MCF 10A (cell line): ENCODE data around the gene PCP4. TPM values are rescaled to one million over a fixed set of nuclear protein-coding genes. Genes with fewer than 3 reads are reported as not detected.

ENCODE experiments used
- BruUV-seq: library from RNA; stranded (reverse); fragments of 400-500 nt; replicated peaks from 2 replicates; lab custom pipeline; 2021; lab: Mats Ljungman, UMichigan
- CTCF ChIA-PET: fragments of 300-600 bp; sonication (Branson Sonifier 250); formaldehyde crosslinking; extraction: SDS; loops from one replicate; lab custom pipeline; 2021; ENCODE audit warnings: antibody characterized with exemption, inconsistent platforms; lab: Yijun Ruan, JAX
- POLR2A ChIA-PET: fragments of 300-600, 350-650 bp; sonication (Branson Sonifier 250); formaldehyde crosslinking; extraction: SDS; loops from one replicate; lab custom pipeline; 2020; ENCODE audit warnings: antibody characterized with exemption, inconsistent platforms; lab: Yijun Ruan, JAX
- DNase-seq: peaks from one replicate; pipeline ENCODE4 v3.0.0-alpha.2; 2018; ENCODE audit not compliant: unreplicated experiment
- H3K27ac Mint-ChIP-seq: one replicate; pipeline ENCODE4 v1.8.0; 2022; ENCODE audit warnings: mild to moderate bottlenecking, low read depth, mixed read lengths; ENCODE audit not compliant: unreplicated experiment
- H3K27me3 Mint-ChIP-seq: one replicate; pipeline ENCODE4 v1.8.0; 2022; ENCODE audit warnings: mixed read lengths; ENCODE audit not compliant: insufficient read depth, unreplicated experiment
- H3K36me3 Mint-ChIP-seq: one replicate; pipeline ENCODE4 v1.8.0; 2022; ENCODE audit warnings: mild to moderate bottlenecking, moderate library complexity, mixed read lengths; ENCODE audit not compliant: insufficient read depth, unreplicated experiment
- H3K4me1 Mint-ChIP-seq: one replicate; pipeline ENCODE4 v1.8.0; 2022; ENCODE audit warnings: mixed read lengths; ENCODE audit not compliant: insufficient read depth, unreplicated experiment
- H3K4me3 Mint-ChIP-seq: one replicate; pipeline ENCODE4 v1.8.0; 2022; ENCODE audit warnings: mild to moderate bottlenecking, moderate library complexity, mixed read lengths; ENCODE audit not compliant: unreplicated experiment
- H3K9me3 Mint-ChIP-seq: one replicate; pipeline ENCODE4 v1.8.0; 2022; ENCODE audit warnings: mixed read lengths; ENCODE audit not compliant: unreplicated experiment
- intact Hi-C: fragments of 100-400 bp; cut with micrococcal nuclease; formaldehyde crosslinking; loops from 2 replicates; pipeline ENCODE4 v1.14.1; 2022
- total RNA-seq: library from RNA; stranded (reverse); gene quantifications from 2 replicates; pipeline ENCODE4 v1.2.3, GENCODE V29; 2022
- TF ChIP-seq, protein P1 (sequence below): fragments of 200-600 bp; IDR thresholded peaks from one replicate; pipeline ENCODE4 v1.8.0; 2022; ENCODE audit warnings: antibody characterized with exemption, mild to moderate bottlenecking; ENCODE audit not compliant: unreplicated experiment

Gene PCP4
- total RNA-seq, 1 experiment from 2014 or later = not detected

DNA sequence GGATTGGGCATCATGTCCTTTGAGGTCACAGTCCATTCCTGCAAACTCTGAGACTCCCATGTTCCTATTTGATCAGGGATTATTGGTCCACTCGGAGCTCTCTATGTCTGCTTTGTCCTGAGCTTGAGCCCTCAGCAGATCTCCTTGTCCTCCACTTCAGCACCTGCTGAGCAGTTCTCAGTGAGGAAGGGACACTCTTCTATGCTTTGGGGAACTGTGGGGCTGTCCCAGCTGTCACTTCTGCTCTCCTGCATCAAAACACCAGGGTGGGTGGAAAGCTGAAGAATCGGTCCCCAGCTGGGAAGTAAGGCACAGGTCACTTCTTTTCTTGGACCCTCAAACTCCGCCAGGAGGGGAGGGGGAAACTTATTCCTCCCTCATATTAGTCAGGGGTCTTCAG, 99.5 kb downstream of the PCP4 start:
- intact Hi-C loops = no loop called here
- ChIA-PET POLR2A (no interaction called here), CTCF (no interaction called here)
- H3K36me3 Mint-ChIP-seq = peaks cover 6% of the 10 kb centered on the region
- TF ChIP-seq, protein P1, sequence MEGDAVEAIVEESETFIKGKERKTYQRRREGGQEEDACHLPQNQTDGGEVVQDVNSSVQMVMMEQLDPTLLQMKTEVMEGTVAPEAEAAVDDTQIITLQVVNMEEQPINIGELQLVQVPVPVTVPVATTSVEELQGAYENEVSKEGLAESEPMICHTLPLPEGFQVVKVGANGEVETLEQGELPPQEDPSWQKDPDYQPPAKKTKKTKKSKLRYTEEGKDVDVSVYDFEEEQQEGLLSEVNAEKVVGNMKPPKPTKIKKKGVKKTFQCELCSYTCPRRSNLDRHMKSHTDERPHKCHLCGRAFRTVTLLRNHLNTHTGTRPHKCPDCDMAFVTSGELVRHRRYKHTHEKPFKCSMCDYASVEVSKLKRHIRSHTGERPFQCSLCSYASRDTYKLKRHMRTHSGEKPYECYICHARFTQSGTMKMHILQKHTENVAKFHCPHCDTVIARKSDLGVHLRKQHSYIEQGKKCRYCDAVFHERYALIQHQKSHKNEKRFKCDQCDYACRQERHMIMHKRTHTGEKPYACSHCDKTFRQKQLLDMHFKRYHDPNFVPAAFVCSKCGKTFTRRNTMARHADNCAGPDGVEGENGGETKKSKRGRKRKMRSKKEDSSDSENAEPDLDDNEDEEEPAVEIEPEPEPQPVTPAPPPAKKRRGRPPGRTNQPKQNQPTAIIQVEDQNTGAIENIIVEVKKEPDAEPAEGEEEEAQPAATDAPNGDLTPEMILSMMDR = no peak
- H3K27ac Mint-ChIP-seq = no peak overlapping the region
- peaks cover 20% of the 10 kb centered on the region for H3K9me3 Mint-ChIP-seq
- BruUV-seq = no TSS peak
- no peak for DNase-seq
- no peak overlapping the region for H3K4me3 Mint-ChIP-seq
- no peaks in the 10 kb centered on the region for H3K27me3 Mint-ChIP-seq
- H3K4me1 Mint-ChIP-seq = no peaks in the 10 kb centered on the region

DNA sequence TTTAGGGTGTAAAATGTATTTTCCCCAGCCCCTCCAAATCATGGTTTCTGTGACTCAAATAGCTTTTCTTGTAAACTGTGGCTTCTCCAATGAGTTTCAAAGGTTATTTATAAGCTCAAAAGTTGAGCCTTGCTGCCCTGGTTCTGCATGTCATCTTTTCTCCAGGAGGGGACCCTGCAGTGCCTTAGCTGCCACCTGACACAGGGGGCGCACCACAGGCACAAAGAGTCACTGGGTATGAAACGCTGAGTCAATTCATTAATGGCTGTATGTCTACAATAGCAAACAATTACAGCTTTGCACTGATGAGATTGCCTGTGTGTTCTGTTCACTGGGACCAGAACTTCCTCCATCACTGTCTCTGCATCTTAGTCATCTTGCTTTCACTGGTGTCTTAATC, 100.8 kb downstream of the PCP4 start:
- H3K36me3 Mint-ChIP-seq = peaks cover 6% of the 10 kb centered on the region
- CTCF ChIA-PET = interaction anchor here (0.7 kb wide), 1 partner anchor 51 kb away, joined by 3 read pairs; no protein-coding TSS in a partner anchor
- no peak for DNase-seq
- no TSS peak for BruUV-seq
- H3K9me3 Mint-ChIP-seq = peaks cover 8% of the 10 kb centered on the region
- intact Hi-C loops = no loop called here
- POLR2A ChIA-PET = no interaction called here
- H3K4me3 Mint-ChIP-seq = no peak overlapping the region
- no peak overlapping the region for H3K27ac Mint-ChIP-seq
- TF ChIP-seq, protein P1 = no peak
- H3K27me3 Mint-ChIP-seq = no peaks in the 10 kb centered on the region
- no peaks in the 10 kb centered on the region for H3K4me1 Mint-ChIP-seq

DNA sequence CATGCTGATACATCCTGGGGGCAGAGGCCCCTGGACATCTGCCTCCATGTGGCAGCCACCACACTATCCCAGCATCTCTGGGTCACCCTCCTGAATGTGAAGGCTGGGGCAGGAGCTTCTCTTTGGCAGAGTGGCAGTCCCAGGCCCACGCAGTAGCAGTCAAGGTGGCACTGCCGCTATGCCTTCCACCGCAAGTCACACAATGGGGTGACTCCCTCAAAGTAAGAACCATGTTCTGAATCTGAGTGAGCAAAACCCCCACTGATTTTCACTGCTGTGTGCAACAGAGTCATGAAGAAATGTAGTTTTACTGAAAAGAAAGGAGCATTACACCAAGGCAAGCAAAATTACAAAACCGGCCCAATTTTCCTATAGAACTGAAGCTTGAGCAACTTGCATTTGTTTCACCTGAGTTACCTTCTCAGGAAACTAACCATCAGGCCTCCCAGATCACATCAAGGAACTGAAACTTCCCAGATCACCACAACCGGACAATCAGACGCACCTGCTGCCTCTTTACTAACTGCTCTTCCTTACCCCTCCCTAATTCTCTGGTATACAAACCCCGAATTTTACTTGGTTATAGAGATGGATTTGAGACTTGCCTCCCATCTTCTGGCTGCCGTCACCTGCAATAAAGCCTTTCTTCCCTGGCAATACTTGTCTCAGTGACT, 102.6 kb downstream of the PCP4 start:
- Mint-ChIP-seq H3K9me3 (peaks cover 5% of the 10 kb centered on the region), H3K27me3 (no peaks in the 10 kb centered on the region), H3K4me3 (no peak overlapping the region), H3K27ac (no peak overlapping the region), H3K36me3 (peaks cover 6% of the 10 kb centered on the region), H3K4me1 (no peaks in the 10 kb centered on the region)
- ChIA-PET POLR2A (interaction anchor here (0.7 kb wide), 1 partner anchor 109 kb away, joined by 3 read pairs; no protein-coding TSS in a partner anchor), CTCF (no interaction called here)
- no TSS peak for BruUV-seq
- no peak for DNase-seq
- TF ChIP-seq, protein P1 = no peak
- intact Hi-C loops = no loop called here

DNA sequence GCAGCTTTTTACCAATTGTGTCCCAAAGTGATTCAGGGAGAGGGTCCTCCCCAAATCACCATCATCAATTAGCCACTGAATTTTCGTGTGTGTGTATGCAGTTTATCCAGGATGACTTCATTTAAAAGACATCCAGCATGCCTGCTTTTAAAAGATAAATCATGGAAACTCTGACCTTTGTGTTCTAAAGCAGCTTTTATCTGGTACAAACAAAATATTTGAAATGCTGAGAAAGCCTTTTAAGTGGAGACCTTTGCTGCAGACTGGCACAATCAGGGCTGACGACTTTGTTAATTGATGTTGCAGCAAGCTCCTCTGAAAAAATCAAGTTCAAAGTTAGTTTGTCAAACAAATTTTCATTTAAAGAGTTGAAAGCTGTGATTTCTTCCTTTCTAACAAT, 104.7 kb downstream of the PCP4 start:
- no peak overlapping the region for H3K4me3 Mint-ChIP-seq
- ChIA-PET CTCF (interaction anchor here (0.7 kb wide), 1 partner anchor 46 kb away, joined by 3 read pairs; no protein-coding TSS in a partner anchor), POLR2A (no interaction called here)
- H3K36me3 Mint-ChIP-seq = peaks cover 3% of the 10 kb centered on the region
- TF ChIP-seq, protein P1 = no peak
- H3K9me3 Mint-ChIP-seq = peaks cover 5% of the 10 kb centered on the region
- no peak for DNase-seq
- no peak overlapping the region for H3K27ac Mint-ChIP-seq
- H3K27me3 Mint-ChIP-seq = peaks cover 11% of the 10 kb centered on the region
- no TSS peak for BruUV-seq
- intact Hi-C loops = no loop called here
- H3K4me1 Mint-ChIP-seq = no peaks in the 10 kb centered on the region
